Fibroblast of the aortic adventitia (primary cell): ENCODE results near the gene TLDC2. TPM values are rescaled to one million over a fixed set of nuclear protein-coding genes. Genes with fewer than 3 reads are reported as not detected.
A peak's percentile ranks its signal among the peaks of the same experiment; 100 is the strongest.

Experiments
- DNase-seq: peaks from one replicate; pipeline ENCODE4 v3.0.0-alpha.2; 2010; ENCODE audit warnings: low read depth
- H3K4me3 ChIP-seq: 2 replicates; pipeline ENCODE4 v1.5.1; 2011; ENCODE audit warnings: low read depth, mild to moderate bottlenecking, control low read depth, low read length, moderate library complexity
- CTCF ChIP-seq: IDR thresholded peaks from 2 replicates; pipeline ENCODE4 v1.5.1; 2011; ENCODE audit warnings: mild to moderate bottlenecking, low read length, control low read depth, inconsistent platforms; ENCODE audit not compliant: insufficient read depth
- total RNA-seq: library from RNA; depleted of rRNA; stranded (reverse); fragments of >200 nt; gene quantifications from 2 replicates; pipeline ENCODE4 v1.2.3, GENCODE V29; 2012; ENCODE audit warnings: low replicate concordance

TLDC2 gene
- total RNA-seq, 1 donor, result 0.18 TPM

- TF ChIP-seq CTCF, result no peak
- H3K4me3 ChIP-seq, result no peak overlapping the region
- DNase-seq, result no peak
Observed at GRCh38 chr20:36916199-36916598, 40.3 kb downstream of the TLDC2 start.

- H3K4me3 ChIP-seq, result no peak overlapping the region
- TF ChIP-seq CTCF, result no peak
- no peak for DNase-seq
Observed at GRCh38 chr20:36917240-36917639, 41.3 kb downstream of the TLDC2 start.

- no peak for TF ChIP-seq CTCF
- H3K4me3 ChIP-seq, result no peak overlapping the region
- no peak for DNase-seq
Observed at GRCh38 chr20:36917943-36918342, 42.0 kb downstream of the TLDC2 start.

GRCh38 chr20:36919715-36920333, 43.9 kb downstream of the TLDC2 start:
- TF ChIP-seq CTCF, result peak; percentile 95
- peak; percentile 79 for DNase-seq

GRCh38 chr20:36920334-36920730, 44.4 kb downstream of the TLDC2 start:
- no peak for TF ChIP-seq CTCF
- DNase-seq, result no peak
- H3K4me3 ChIP-seq, result no peak overlapping the region

More at GRCh38 chr20:36919715-36920333, 43.9 kb downstream of the TLDC2 start:
- H3K4me3 ChIP-seq, result no peak overlapping the region

- no peak for TF ChIP-seq CTCF
Observed at GRCh38 chr20:36924167-36925045, 48.5 kb downstream of the TLDC2 start.

More at GRCh38 chr20:36924167-36925045, 48.5 kb downstream of the TLDC2 start:
- DNase-seq, result no peak
- no peak overlapping the region for H3K4me3 ChIP-seq
